ENCODE data around the gene BAIAP2. TPM values are rescaled to one million over a fixed set of nuclear protein-coding genes. Genes with fewer than 3 reads are reported as not detected.

Gene BAIAP2
- total and polyA plus RNA-seq, 2 donors (not counting 1 experiment from before 2014, with no cell fraction given): 1.3 to 12.0 TPM

- WGBS (ENCODE audit: insufficient coverage): 87% methylated on average over 28 of the region's 42 CpGs
- no peak overlapping the region for H3K27ac Mint-ChIP-seq
Measured at GRCh38 chr17:81053041-81053970, 18.4 kb downstream of the BAIAP2 start.

More at GRCh38 chr17:81053041-81053970, 18.4 kb downstream of the BAIAP2 start:
- Histone ChIP-seq H3K9ac (ENCODE audit: low read length) (no peak overlapping the region), H3K36me3 (replicated peaks in 1 of 2; ENCODE audit: control extremely low read depth in 1 of 2, control insufficient read depth in 1 of 2, extremely low read depth in 1 of 2, insufficient read depth in 2 of 2, low read length in 1 of 2) (no peaks in the 10 kb centered on the region), H3K4me3 (ENCODE audit: control extremely low read depth in 1 of 5, extremely low read depth in 1 of 5, insufficient read depth in 1 of 5, low read depth in 2 of 5, low read length in 4 of 5) (no peak overlapping the region), H4K20me1 (ENCODE audit: control insufficient read depth, insufficient read depth, low read length, poor library complexity, severe bottlenecking) (no peaks in the 10 kb centered on the region), H3K27ac (ENCODE audit: low read length in 2 of 2) (no peak overlapping the region), H3K4me2 (replicated peaks; ENCODE audit: low read depth, low read length, poor library complexity, severe bottlenecking) (no peak overlapping the region), H2AFZ (ENCODE audit: insufficient read depth, low read depth, low read length, poor library complexity, severe bottlenecking) (no peak overlapping the region), H3K79me2 (ENCODE audit: control insufficient read depth, insufficient read depth, low read length) (no peaks in the 10 kb centered on the region), H3K27me3 (replicated peaks in 1 of 4; ENCODE audit: control extremely low read depth in 1 of 4, control insufficient read depth in 3 of 4, insufficient read depth in 4 of 4, low read length in 3 of 4) (no peaks in the 10 kb centered on the region), H3K4me1 (ENCODE audit: control insufficient read depth in 2 of 2, insufficient read depth in 2 of 2, low read length in 2 of 2) (peaks cover 0 to 14% of the 10 kb centered on the region in 2 donors), H3K9me3 (ENCODE audit: control extremely low read depth in 1 of 3, control insufficient read depth in 2 of 3, insufficient read depth in 1 of 3, low read length in 2 of 3) (no peaks in the 10 kb centered on the region)
- ChIA-PET POLR2A (no interaction called here), CTCF (interaction anchor here (0.7 kb wide), 1 partner anchor 14 kb away, joined by 3 read pairs; no protein-coding TSS in a partner anchor)
- TF ChIP-seq EZH2 (IDR thresholded peaks at IDR 0.05; ENCODE audit: borderline replicate concordance, insufficient read depth, low read depth, low read length, poor library complexity, severe bottlenecking) (no peak), CTCF (IDR thresholded peaks at IDR 0.05) (no peak)
- intact Hi-C loops (cut with micrococcal nuclease): no loop called here
- ATAC-seq (ENCODE audit: low read depth): no peak
- no peak overlapping the region for H3K4me3 Mint-ChIP-seq
- no peaks in the 10 kb centered on the region for H3K9me3 Mint-ChIP-seq (ENCODE audit: insufficient read depth)
- DNase-seq: no peak
- peaks cover 4% of the 10 kb centered on the region for H3K27me3 Mint-ChIP-seq
- H3K4me1 Mint-ChIP-seq: peaks cover 9% of the 10 kb centered on the region
